T-helper 17 cell (primary cell): ENCODE results near the gene KIF21A. TPM values are rescaled to one million over a fixed set of nuclear protein-coding genes. Genes with fewer than 3 reads are reported as not detected.
"Not testable (repeated sequence)": the region's sequence is repeated elsewhere in the genome, so short reads cannot be mapped to it uniquely, and the experiment has no call there.

Experiments used
- ATAC-seq: fragments of 150-1000 bp; cut with Tn5 transposase; 2 replicates; pipeline ENCODE4 v1.10.0; 2021; ENCODE audit warnings: mild to moderate bottlenecking, moderate library complexity
- DNase-seq, 3 donors: peaks; one replicate each; pipeline versions ENCODE4 v3.0.0 to v3.0.0-alpha.2; 2020 to 2021
- H3K9me3 ChIP-seq: one replicate; pipeline ENCODE4 v1.7.0; 2013; ENCODE audit warnings: low read length, mild to moderate bottlenecking; ENCODE audit not compliant: control insufficient read depth, poor library complexity, severe bottlenecking
- H3K27ac Mint-ChIP-seq: one replicate; pipeline ENCODE4 v1.8.0; 2022; ENCODE audit warnings: mild to moderate bottlenecking, moderate library complexity, mixed read lengths
- H3K27me3 Mint-ChIP-seq: one replicate; pipeline ENCODE4 v1.8.0; 2022; ENCODE audit warnings: mixed read lengths
- H3K36me3 Mint-ChIP-seq: one replicate; pipeline ENCODE4 v1.8.0; 2022; ENCODE audit warnings: low read depth, mixed read lengths
- H3K4me1 Mint-ChIP-seq: one replicate; pipeline ENCODE4 v1.8.0; 2022; ENCODE audit warnings: mild to moderate bottlenecking, mixed read lengths
- H3K4me3 Mint-ChIP-seq: one replicate; pipeline ENCODE4 v1.8.0; 2022; ENCODE audit warnings: mild to moderate bottlenecking, moderate library complexity, mixed read lengths
- total RNA-seq, 4 donors: library from RNA in 2 of 4; stranded (reverse) in 2 of 4; gene quantifications; one replicate each; pipeline ENCODE4 v1.2.3 and lab custom pipeline; 2022 to 2026

KIF21A gene
- total RNA-seq, 2 donors from 2014 or later = 12.6 to 14.2 TPM

GRCh38 chr12:39297891-39298290, 145.0 kb downstream of the KIF21A start:
- DNase-seq (no peak), ATAC-seq (no peak)
- Mint-ChIP-seq H3K4me1 (no peaks in the 10 kb centered on the region), H3K36me3 (peaks cover 10% of the 10 kb centered on the region), H3K27ac (no peak overlapping the region), H3K4me3 (no peak overlapping the region), H3K27me3 (no peaks in the 10 kb centered on the region)
- no peaks in the 10 kb centered on the region for H3K9me3 ChIP-seq

GRCh38 chr12:39296496-39296895, 146.4 kb downstream of the KIF21A start:
- no peak for DNase-seq
- H3K9me3 ChIP-seq = no peaks in the 10 kb centered on the region
- no peaks in the 10 kb centered on the region for H3K27me3 Mint-ChIP-seq
- no peaks in the 10 kb centered on the region for H3K4me1 Mint-ChIP-seq
- H3K27ac Mint-ChIP-seq = no peak overlapping the region
- no peak overlapping the region for H3K4me3 Mint-ChIP-seq
- peaks cover 7% of the 10 kb centered on the region for H3K36me3 Mint-ChIP-seq
- ATAC-seq = no peak

GRCh38 chr12:39295593-39295992, 147.3 kb downstream of the KIF21A start:
- not testable (repeated sequence) for DNase-seq, H3K27ac Mint-ChIP-seq, H3K9me3 ChIP-seq, H3K4me1 Mint-ChIP-seq, H3K27me3 Mint-ChIP-seq, ATAC-seq, H3K36me3 Mint-ChIP-seq, H3K4me3 Mint-ChIP-seq

GRCh38 chr12:39294715-39295114, 148.2 kb downstream of the KIF21A start:
- H3K27ac Mint-ChIP-seq = no peak overlapping the region
- no peaks in the 10 kb centered on the region for H3K4me1 Mint-ChIP-seq
- no peak for DNase-seq
- H3K27me3 Mint-ChIP-seq = no peaks in the 10 kb centered on the region
- no peaks in the 10 kb centered on the region for H3K9me3 ChIP-seq
- H3K4me3 Mint-ChIP-seq = no peak overlapping the region
- ATAC-seq = no peak
- peaks cover 4% of the 10 kb centered on the region for H3K36me3 Mint-ChIP-seq

- Mint-ChIP-seq H3K27me3 (no peaks in the 10 kb centered on the region), H3K36me3 (peaks cover 4% of the 10 kb centered on the region), H3K4me3 (no peak overlapping the region), H3K4me1 (no peaks in the 10 kb centered on the region), H3K27ac (no peak overlapping the region)
- no peaks in the 10 kb centered on the region for H3K9me3 ChIP-seq
- no peak for ATAC-seq
- no peak for DNase-seq
These were observed 150.7 kb downstream of the KIF21A start for GRCh38 chr12:39292125-39292630.

GRCh38 chr12:39287817-39288216, 155.1 kb downstream of the KIF21A start:
- no peaks in the 10 kb centered on the region for H3K9me3 ChIP-seq
- no peak overlapping the region for H3K27ac Mint-ChIP-seq
- no peaks in the 10 kb centered on the region for H3K4me1 Mint-ChIP-seq
- no peaks in the 10 kb centered on the region for H3K36me3 Mint-ChIP-seq
- no peak for ATAC-seq
- peaks cover 13% of the 10 kb centered on the region for H3K27me3 Mint-ChIP-seq
- no peak for DNase-seq
- no peak overlapping the region for H3K4me3 Mint-ChIP-seq

- DNase-seq (no peak), ATAC-seq (no peak)
- Mint-ChIP-seq H3K36me3 (no peaks in the 10 kb centered on the region), H3K4me1 (no peaks in the 10 kb centered on the region), H3K27me3 (peaks cover 17% of the 10 kb centered on the region), H3K27ac (no peak overlapping the region), H3K4me3 (no peak overlapping the region)
- no peaks in the 10 kb centered on the region for H3K9me3 ChIP-seq
These were observed 155.5 kb downstream of the KIF21A start for GRCh38 chr12:39287409-39287808.

GRCh38 chr12:39278426-39278825, 164.5 kb downstream of the KIF21A start:
- H3K9me3 ChIP-seq = no peaks in the 10 kb centered on the region
- H3K4me1 Mint-ChIP-seq = no peaks in the 10 kb centered on the region
- no peak overlapping the region for H3K27ac Mint-ChIP-seq
- H3K27me3 Mint-ChIP-seq = peaks cover 22% of the 10 kb centered on the region
- no peak for DNase-seq
- no peak for ATAC-seq
- H3K4me3 Mint-ChIP-seq = no peak overlapping the region
- H3K36me3 Mint-ChIP-seq = no peaks in the 10 kb centered on the region

- no peak for DNase-seq
- H3K27ac Mint-ChIP-seq = no peak overlapping the region
- H3K9me3 ChIP-seq = no peaks in the 10 kb centered on the region
- peaks cover 22% of the 10 kb centered on the region for H3K27me3 Mint-ChIP-seq
- no peaks in the 10 kb centered on the region for H3K36me3 Mint-ChIP-seq
- H3K4me3 Mint-ChIP-seq = no peak overlapping the region
- H3K4me1 Mint-ChIP-seq = peaks cover 3% of the 10 kb centered on the region
- ATAC-seq = no peak
These were observed 165.5 kb downstream of the KIF21A start for GRCh38 chr12:39277416-39277815.

GRCh38 chr12:39275846-39276245, 167.1 kb downstream of the KIF21A start:
- Mint-ChIP-seq H3K4me3 (no peak overlapping the region), H3K27me3 (peaks cover 23% of the 10 kb centered on the region), H3K36me3 (no peaks in the 10 kb centered on the region), H3K4me1 (peaks cover 3% of the 10 kb centered on the region), H3K27ac (no peak overlapping the region)
- no peaks in the 10 kb centered on the region for H3K9me3 ChIP-seq
- no peak for ATAC-seq
- DNase-seq = no peak

GRCh38 chr12:39272871-39273655, 169.9 kb downstream of the KIF21A start:
- peaks cover 29% of the 10 kb centered on the region for H3K27me3 Mint-ChIP-seq
- H3K4me1 Mint-ChIP-seq = peaks cover 3% of the 10 kb centered on the region
- DNase-seq (no peak), ATAC-seq (no peak)
- H3K36me3 Mint-ChIP-seq = no peaks in the 10 kb centered on the region
- no peak overlapping the region for H3K4me3 Mint-ChIP-seq
- H3K9me3 ChIP-seq = no peaks in the 10 kb centered on the region
- H3K27ac Mint-ChIP-seq = no peak overlapping the region

GRCh38 chr12:39269492-39269891, 173.4 kb downstream of the KIF21A start:
- peaks cover 3% of the 10 kb centered on the region for H3K4me1 Mint-ChIP-seq

GRCh38 chr12:39267886-39268285, 175.0 kb downstream of the KIF21A start:
- DNase-seq (no peak), ATAC-seq (no peak)
- H3K4me3 Mint-ChIP-seq = no peak overlapping the region
- H3K4me1 Mint-ChIP-seq = no peaks in the 10 kb centered on the region
- no peaks in the 10 kb centered on the region for H3K9me3 ChIP-seq
- H3K27me3 Mint-ChIP-seq = peaks cover 12% of the 10 kb centered on the region
- H3K36me3 Mint-ChIP-seq = no peaks in the 10 kb centered on the region
- no peak overlapping the region for H3K27ac Mint-ChIP-seq

More at GRCh38 chr12:39269492-39269891, 173.4 kb downstream of the KIF21A start:
- Mint-ChIP-seq H3K27me3 (peaks cover 24% of the 10 kb centered on the region), H3K36me3 (no peaks in the 10 kb centered on the region), H3K27ac (no peak overlapping the region), H3K4me3 (no peak overlapping the region)
- DNase-seq (no peak), ATAC-seq (no peak)
- no peaks in the 10 kb centered on the region for H3K9me3 ChIP-seq

- H3K27me3 Mint-ChIP-seq = peaks cover 5% of the 10 kb centered on the region
- H3K27ac Mint-ChIP-seq = no peak overlapping the region
- H3K36me3 Mint-ChIP-seq = no peaks in the 10 kb centered on the region
- no peaks in the 10 kb centered on the region for H3K4me1 Mint-ChIP-seq
- DNase-seq (no peak), ATAC-seq (no peak)
- H3K4me3 Mint-ChIP-seq = no peak overlapping the region
- no peaks in the 10 kb centered on the region for H3K9me3 ChIP-seq
These were observed 190.3 kb downstream of the KIF21A start for GRCh38 chr12:39252628-39253027.
